ENCODE measurements around the gene LGALS12.

DNA sequence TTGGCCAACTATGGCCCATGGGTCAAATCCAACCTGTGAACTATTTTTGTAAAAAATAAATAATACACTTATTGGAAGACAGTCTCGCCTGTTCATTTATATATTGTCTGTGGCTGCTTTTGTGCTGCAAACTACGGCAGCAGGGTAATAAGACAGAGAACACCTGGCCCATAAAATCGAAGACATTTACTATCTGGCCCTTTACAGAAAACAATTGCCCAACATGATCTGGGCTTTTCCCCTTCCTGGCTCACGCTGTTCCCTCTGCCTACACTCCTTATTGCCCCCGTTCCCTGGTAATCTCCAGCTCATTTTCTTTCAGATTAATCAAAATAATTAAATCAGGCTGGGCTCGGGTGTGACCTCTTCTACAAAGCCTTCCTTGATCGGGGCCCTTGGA lies 51.7 kb downstream of the LGALS12 start:
- TF ChIP-seq, protein P1, sequence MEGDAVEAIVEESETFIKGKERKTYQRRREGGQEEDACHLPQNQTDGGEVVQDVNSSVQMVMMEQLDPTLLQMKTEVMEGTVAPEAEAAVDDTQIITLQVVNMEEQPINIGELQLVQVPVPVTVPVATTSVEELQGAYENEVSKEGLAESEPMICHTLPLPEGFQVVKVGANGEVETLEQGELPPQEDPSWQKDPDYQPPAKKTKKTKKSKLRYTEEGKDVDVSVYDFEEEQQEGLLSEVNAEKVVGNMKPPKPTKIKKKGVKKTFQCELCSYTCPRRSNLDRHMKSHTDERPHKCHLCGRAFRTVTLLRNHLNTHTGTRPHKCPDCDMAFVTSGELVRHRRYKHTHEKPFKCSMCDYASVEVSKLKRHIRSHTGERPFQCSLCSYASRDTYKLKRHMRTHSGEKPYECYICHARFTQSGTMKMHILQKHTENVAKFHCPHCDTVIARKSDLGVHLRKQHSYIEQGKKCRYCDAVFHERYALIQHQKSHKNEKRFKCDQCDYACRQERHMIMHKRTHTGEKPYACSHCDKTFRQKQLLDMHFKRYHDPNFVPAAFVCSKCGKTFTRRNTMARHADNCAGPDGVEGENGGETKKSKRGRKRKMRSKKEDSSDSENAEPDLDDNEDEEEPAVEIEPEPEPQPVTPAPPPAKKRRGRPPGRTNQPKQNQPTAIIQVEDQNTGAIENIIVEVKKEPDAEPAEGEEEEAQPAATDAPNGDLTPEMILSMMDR (CRISPR knock-in tag; IDR thresholded peaks at IDR 0.05), result no peak
- TF ChIP-seq RNF2 (conservative IDR thresholded peaks at IDR 0.05; ENCODE audit: low read depth) (no peak), ZBTB20 (CRISPR knock-in tag; IDR thresholded peaks at IDR 0.05; ENCODE audit: borderline replicate concordance, low read depth) (no peak), MXD4 (CRISPR knock-in tag; IDR thresholded peaks at IDR 0.05) (no peak), MAZ (IDR thresholded peaks at IDR 0.05; ENCODE audit: borderline replicate concordance, low read depth, low read length) (no peak), MAZ (CRISPR knock-in tag; IDR thresholded peaks at IDR 0.05; ENCODE audit: low read depth) (no peak), ZNF205 (CRISPR knock-in tag; IDR thresholded peaks at IDR 0.05) (no peak), ZNF20 (CRISPR knock-in tag; IDR thresholded peaks at IDR 0.05) (no peak), TARDBP (CRISPR knock-in tag; IDR thresholded peaks at IDR 0.05) (no peak), RFXAP (CRISPR knock-in tag; IDR thresholded peaks at IDR 0.05; ENCODE audit: borderline replicate concordance) (no peak)
